Sigmoid colon (tissue), 7 donors: ENCODE measurements around the gene FRMD1. TPM values are rescaled to one million over a fixed set of nuclear protein-coding genes. Genes with fewer than 3 reads are reported as not detected.

ENCODE experiments used
- DNase-seq: peaks from one replicate; pipeline ENCODE4 v3.0.0-alpha.2; 2019
- H3K27ac ChIP-seq, 4 donors: fragments of 200-600 bp; sonication (generic); one replicate each; pipeline ENCODE4 v1.5.1; 2016 to 2019; ENCODE audit warnings: mild to moderate bottlenecking in 1 of 4
- H3K27me3 ChIP-seq, 3 donors: fragments of 200-600 bp; sonication (generic); one replicate each; pipeline ENCODE4 v1.5.1; 2019; ENCODE audit warnings: mild to moderate bottlenecking in 1 of 3
- H3K36me3 ChIP-seq, 4 donors: fragments of 200-600 bp; sonication (generic); one replicate each; pipeline ENCODE4 v1.5.1; 2016 to 2019
- H3K4me1 ChIP-seq, 4 donors: fragments of 200-600 bp; sonication (generic); one replicate each; pipeline ENCODE4 v1.5.1; 2017 to 2019
- H3K4me3 ChIP-seq, 4 donors: fragments of 200-600 bp; sonication (generic); one replicate each; pipeline ENCODE4 v1.5.1; 2017 to 2019; ENCODE audit warnings: mild to moderate bottlenecking in 2 of 4, moderate library complexity in 1 of 4
- H3K9me3 ChIP-seq, 4 donors: fragments of 200-600 bp in 3 of 4; sonication (generic) in 3 of 4; one replicate each; pipeline versions ENCODE4 v1.5.1 to v1.6.1; 2013 to 2019
- EP300 ChIP-seq, 4 donors: sonication (generic); formaldehyde crosslinking; IDR thresholded peaks; one replicate each; pipeline ENCODE4 v1.6.1; 2017; ENCODE audit warnings: antibody characterized with exemption in 4 of 4
- POLR2A ChIP-seq, 2 donors: fragments of 450-650 bp; IDR thresholded peaks; one replicate each; pipeline ENCODE4 v1.6.1; 2016; ENCODE audit warnings: antibody characterized with exemption in 2 of 2, mild to moderate bottlenecking in 2 of 2, moderate library complexity in 2 of 2
- POLR2AphosphoS5 ChIP-seq, 4 donors: sonication (generic); formaldehyde crosslinking; IDR thresholded peaks; one replicate each; pipeline ENCODE4 v1.6.1; 2017; ENCODE audit warnings: antibody characterized with exemption in 4 of 4
- whole genome bisulfite sequencing, 2 donors: extraction: QIAGEN DNeasy Blood & Tissue Kit; methylation state at CpG; one replicate each; pipeline ENCODE4 v1.1.7; 2013; 5-methylcytosine and 5-hydroxymethylcytosine counted together
- intact Hi-C: fragments of 100-400 bp; cut with DNase I; formaldehyde crosslinking; loops from one replicate; pipeline ENCODE4 v1.15.1; 2023
- polyA plus RNA-seq, 3 donors: library from polyadenylated mRNA; stranded (reverse); fragments of 200-250 nt; gene quantifications; one replicate each; pipeline ENCODE4 v1.2.3, GENCODE V29; 2013
- total RNA-seq, 4 donors: library from RNA; depleted of rRNA; stranded (reverse); fragments of >200 nt; gene quantifications; one replicate each; pipeline ENCODE4 v1.1.0, GENCODE V29; 2016
- TF ChIP-seq, protein P1 (sequence below), 4 experiments: fragments of 450-650 bp in 3 of 4; fragments of 200-600 bp in 1 of 4; IDR thresholded peaks; one replicate each; pipeline ENCODE4 v1.5.1; 2016 to 2019; ENCODE audit warnings: antibody characterized with exemption in 4 of 4, mild to moderate bottlenecking in 3 of 4, moderate library complexity in 2 of 4
- donor health status: healthy with polysubstance abuse.
- donor health status: Bipolar disorder and iron deficiency.
- donor health status: healthy.

FRMD1 gene
- total and polyA plus RNA-seq, 7 donors = 0.36 to 12.0 (median 4.2) TPM; not detected in 2

DNA sequence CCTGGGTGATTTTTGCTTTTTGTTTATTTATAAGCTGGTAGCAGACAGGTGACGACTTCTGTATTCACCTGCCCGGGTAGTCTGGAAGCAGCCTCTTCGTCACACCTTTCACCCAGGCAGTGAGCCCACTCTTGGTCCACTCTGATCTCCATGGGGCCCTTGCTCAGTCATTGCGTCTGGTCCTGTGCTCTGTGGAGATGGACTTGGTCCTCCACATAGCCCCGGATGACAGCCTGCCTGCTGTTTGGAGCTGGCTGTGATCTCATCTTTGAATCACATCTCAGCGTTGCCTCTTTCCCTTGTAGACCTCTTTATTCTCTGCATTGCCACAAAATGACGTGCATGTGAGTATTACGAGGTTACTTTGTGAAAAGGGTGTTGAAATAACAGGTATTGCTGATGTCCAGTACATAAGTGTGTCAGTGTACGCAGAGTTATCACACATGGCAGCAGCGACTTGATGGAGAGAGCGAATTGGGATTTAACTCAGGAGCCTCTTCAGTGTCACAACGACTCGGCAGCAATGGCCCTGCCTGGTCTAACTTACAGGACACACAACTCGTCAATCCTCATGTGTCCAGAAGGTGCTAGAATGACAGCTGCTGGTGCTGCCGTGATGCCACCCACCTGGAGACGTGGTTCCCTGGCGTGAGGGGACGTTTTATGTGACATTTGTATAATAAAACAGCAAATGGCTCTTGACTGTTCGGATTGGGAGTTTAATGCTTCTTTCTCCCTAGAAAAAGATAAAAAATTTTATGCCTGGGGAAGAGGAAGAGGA is 24.2 kb upstream of the FRMD1 start:
- DNase-seq = no peak
- intact Hi-C loops = no loop called here
- Histone ChIP-seq H3K9me3 (no peaks in the 10 kb centered on the region), H3K4me3 (no peak overlapping the region), H3K4me1 (peaks cover 0 to 23% (median 13%) of the 10 kb centered on the region in 4 donors), H3K27me3 (peaks cover 17 to 51% (median 19%) of the 10 kb centered on the region in 3 donors), H3K36me3 (no peaks in the 10 kb centered on the region), H3K27ac (no peak overlapping the region)
- TF ChIP-seq POLR2AphosphoS5 (IDR thresholded peaks at IDR 0.05) (no peak), POLR2A (IDR thresholded peaks at IDR 0.05) (no peak), EP300 (IDR thresholded peaks at IDR 0.05) (no peak)
- TF ChIP-seq, protein P1, sequence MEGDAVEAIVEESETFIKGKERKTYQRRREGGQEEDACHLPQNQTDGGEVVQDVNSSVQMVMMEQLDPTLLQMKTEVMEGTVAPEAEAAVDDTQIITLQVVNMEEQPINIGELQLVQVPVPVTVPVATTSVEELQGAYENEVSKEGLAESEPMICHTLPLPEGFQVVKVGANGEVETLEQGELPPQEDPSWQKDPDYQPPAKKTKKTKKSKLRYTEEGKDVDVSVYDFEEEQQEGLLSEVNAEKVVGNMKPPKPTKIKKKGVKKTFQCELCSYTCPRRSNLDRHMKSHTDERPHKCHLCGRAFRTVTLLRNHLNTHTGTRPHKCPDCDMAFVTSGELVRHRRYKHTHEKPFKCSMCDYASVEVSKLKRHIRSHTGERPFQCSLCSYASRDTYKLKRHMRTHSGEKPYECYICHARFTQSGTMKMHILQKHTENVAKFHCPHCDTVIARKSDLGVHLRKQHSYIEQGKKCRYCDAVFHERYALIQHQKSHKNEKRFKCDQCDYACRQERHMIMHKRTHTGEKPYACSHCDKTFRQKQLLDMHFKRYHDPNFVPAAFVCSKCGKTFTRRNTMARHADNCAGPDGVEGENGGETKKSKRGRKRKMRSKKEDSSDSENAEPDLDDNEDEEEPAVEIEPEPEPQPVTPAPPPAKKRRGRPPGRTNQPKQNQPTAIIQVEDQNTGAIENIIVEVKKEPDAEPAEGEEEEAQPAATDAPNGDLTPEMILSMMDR (IDR thresholded peaks at IDR 0.05) = no peak
- WGBS, 2 donors = 79 to 84% methylated on average over 19 of the region's 19 CpGs

DNA sequence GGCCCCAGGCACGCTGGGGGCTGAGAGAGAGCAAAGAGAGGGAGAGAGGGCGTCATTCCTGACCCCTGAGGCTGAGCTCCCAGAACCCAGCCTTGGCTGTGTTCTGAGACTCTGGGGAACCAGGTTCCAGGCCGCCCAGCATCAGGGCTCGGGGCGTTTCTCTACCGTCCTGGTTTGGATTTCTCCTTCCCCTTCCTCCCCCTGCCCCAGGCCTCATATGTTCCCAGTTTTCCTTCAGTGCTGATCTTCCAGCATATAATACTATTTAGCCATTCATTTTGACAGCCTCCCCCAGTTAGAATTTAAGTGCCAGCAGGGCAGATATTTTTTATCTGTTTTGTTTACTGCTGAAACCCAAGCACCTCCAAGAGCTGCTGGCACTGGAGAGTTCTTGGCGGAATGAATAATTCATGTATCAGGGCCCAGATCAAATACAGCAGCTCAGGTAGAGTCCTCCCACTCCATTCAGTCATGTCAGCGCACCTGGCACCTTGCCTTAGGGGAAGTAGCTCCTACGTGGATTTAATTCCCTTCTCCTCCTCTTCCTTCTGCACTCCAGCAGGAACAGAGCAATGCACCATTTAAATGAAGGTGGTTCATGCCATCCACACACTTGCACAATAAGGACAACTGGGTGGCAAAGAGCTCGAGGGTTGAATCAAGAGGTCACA is 23.4 kb upstream of the FRMD1 start:
- H3K36me3 ChIP-seq = no peaks in the 10 kb centered on the region
- DNase-seq = no peak
- TF ChIP-seq, protein P1 (IDR thresholded peaks at IDR 0.05) = no peak
- TF ChIP-seq POLR2AphosphoS5 (IDR thresholded peaks at IDR 0.05) = no peak
- no peak for TF ChIP-seq EP300 (IDR thresholded peaks at IDR 0.05)
- no peak for TF ChIP-seq POLR2A (IDR thresholded peaks at IDR 0.05)
- H3K4me1 ChIP-seq = peaks cover 0 to 17% (median 11%) of the 10 kb centered on the region in 4 donors
- H3K9me3 ChIP-seq = no peaks in the 10 kb centered on the region
- H3K27ac ChIP-seq = no peak overlapping the region
- H3K4me3 ChIP-seq = no peak overlapping the region
- 64 to 65% methylated on average over 10 of the region's 10 CpGs for WGBS, 2 donors
- intact Hi-C loops = no loop called here
- peaks cover 17 to 53% (median 19%) of the 10 kb centered on the region in 3 donors for H3K27me3 ChIP-seq

DNA sequence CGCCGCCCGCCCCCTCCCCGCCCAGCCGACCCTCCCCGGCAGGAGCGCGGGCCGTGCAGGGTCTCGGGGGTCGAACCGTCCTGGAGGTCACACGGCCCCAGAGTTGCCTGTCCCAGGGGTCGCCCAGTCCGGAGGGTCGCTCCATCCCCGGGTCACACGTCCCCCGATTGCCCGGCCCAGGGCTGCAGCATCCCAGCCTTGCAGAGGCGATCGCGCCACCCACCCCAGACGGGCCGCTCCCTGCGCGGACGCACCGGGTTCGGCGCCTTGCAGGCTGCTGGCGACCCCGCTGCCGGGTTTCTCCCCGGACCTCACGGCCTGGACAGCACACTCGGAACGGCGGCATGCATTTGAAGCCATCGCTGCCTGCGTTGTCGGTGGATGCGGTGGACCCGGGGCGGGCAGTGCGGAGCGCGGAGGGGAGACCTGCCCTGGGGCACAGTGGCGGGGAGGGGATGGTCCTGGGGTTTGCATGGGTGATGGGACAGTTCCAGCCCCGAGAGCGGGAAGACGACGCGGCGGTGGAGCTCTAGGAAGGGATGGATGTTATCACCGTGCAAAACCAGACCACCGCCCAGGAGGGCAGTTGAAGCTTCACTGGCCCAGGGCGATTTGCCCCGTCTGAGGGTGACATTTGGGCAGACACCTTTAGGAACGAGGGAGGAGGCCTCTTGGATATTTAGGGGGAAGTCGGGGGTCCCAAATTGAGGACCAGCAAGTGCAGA is 22.7 kb upstream of the FRMD1 start:
- TF ChIP-seq, protein P1 (IDR thresholded peaks at IDR 0.05) = no peak
- TF ChIP-seq POLR2A (IDR thresholded peaks at IDR 0.05) (no peak), POLR2AphosphoS5 (IDR thresholded peaks at IDR 0.05) (no peak), EP300 (IDR thresholded peaks at IDR 0.05) (no peak)
- Histone ChIP-seq H3K4me3 (peak overlapping the region in 2 of 4 donors; percentile 17), H3K36me3 (no peaks in the 10 kb centered on the region), H3K27me3 (peaks cover 17 to 53% (median 19%) of the 10 kb centered on the region in 3 donors), H3K27ac (no peak overlapping the region), H3K9me3 (no peaks in the 10 kb centered on the region), H3K4me1 (peaks cover 0 to 12% (median 9%) of the 10 kb centered on the region in 4 donors)
- intact Hi-C loops = no loop called here
- 17 to 37% methylated on average over 61 of the region's 61 CpGs for WGBS, 2 donors
- no peak for DNase-seq

DNA sequence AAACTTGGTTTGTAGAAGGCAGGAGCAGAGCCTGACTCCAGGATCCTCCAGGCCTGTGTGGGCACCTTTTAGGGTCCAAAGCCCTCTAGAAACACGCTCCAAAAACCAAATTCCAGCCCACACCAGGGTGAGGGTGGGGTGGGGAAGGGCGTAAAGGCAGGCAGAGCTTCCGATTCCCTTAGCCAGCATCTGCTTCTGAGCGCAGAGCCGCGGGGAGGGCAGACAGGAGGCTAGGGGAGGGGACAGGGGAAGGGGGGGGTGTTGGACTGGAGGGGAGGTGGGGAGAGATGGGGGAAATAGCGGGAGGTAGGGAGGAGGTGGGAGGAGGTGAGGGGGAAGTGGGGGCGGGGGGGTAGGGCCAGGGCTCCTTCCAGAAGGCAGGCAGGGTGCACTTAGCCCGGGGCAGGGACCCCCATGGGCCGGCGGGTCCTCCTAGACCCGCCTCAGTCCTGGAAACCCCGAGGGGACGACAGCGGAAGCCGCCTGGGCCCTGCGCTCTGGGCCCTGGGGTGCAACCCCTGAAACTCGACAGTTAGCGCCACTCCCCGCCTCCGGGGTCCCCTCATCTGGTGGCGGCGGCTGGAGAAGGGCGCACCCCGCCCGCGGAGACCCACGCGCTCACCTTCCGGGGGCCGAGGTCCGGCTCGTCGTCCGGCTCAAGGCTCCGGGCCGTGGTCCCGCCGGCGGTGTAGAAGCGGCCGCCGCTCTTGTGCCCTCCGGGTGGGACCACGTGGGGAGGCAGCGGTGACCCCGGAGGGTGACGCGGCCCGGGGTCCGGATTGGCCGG is 22.0 kb upstream of the FRMD1 start:
- TF ChIP-seq, protein P1 (IDR thresholded peaks at IDR 0.05) = no peak
- TF ChIP-seq POLR2AphosphoS5 (IDR thresholded peaks at IDR 0.05) (no peak), POLR2A (IDR thresholded peaks at IDR 0.05) (no peak), EP300 (IDR thresholded peaks at IDR 0.05) (no peak)
- H3K4me1 ChIP-seq = peaks cover 0 to 12% (median 9%) of the 10 kb centered on the region in 4 donors
- intact Hi-C loops = no loop called here
- H3K9me3 ChIP-seq = no peaks in the 10 kb centered on the region
- H3K4me3 ChIP-seq = peak overlapping the region in 2 of 4 donors; percentile 17
- H3K27ac ChIP-seq = no peak overlapping the region
- DNase-seq = no peak
- H3K27me3 ChIP-seq = peaks cover 17 to 53% (median 19%) of the 10 kb centered on the region in 3 donors
- H3K36me3 ChIP-seq = no peaks in the 10 kb centered on the region
- 12 to 19% methylated on average over 52 of the region's 52 CpGs for WGBS, 2 donors
